Left ventricle myocardium inferior (tissue), 1 donor: ENCODE results near the gene RCOR3. TPM values are rescaled to one million over a fixed set of nuclear protein-coding genes. Genes with fewer than 3 reads are reported as not detected.
"Not testable (repeated sequence)": the region's sequence is repeated elsewhere in the genome, so short reads cannot be mapped to it uniquely, and the experiment has no call there.

Experiments used
- DNase-seq: peaks from one replicate; pipeline ENCODE4 v3.0.0-alpha.2; 2020
- H3K27ac ChIP-seq: fragments of 200-600 bp; replicated peaks from 2 replicates; pipeline ENCODE4 v1.8.0; 2021
- H3K27me3 ChIP-seq: fragments of 200-600 bp; 2 replicates; pipeline ENCODE4 v1.8.0; 2021; ENCODE audit warnings: low read depth
- H3K36me3 ChIP-seq: fragments of 200-600 bp; 2 replicates; pipeline ENCODE4 v1.8.0; 2021
- H3K4me1 ChIP-seq: fragments of 200-600 bp; 2 replicates; pipeline ENCODE4 v1.8.0; 2021
- H3K4me3 ChIP-seq: fragments of 200-600 bp; 2 replicates; pipeline ENCODE4 v1.8.0; 2021; ENCODE audit warnings: mild to moderate bottlenecking, moderate library complexity
- H3K9me3 ChIP-seq: fragments of 200-600 bp; replicated peaks from 2 replicates; pipeline ENCODE4 v1.8.0; 2021
- intact Hi-C: fragments of 100-400 bp; cut with micrococcal nuclease; formaldehyde crosslinking; loops from one replicate; pipeline ENCODE4 v1.11.0; 2022
- total RNA-seq: library from RNA; stranded (reverse); fragmentation: NEBNext Ultra II Directional; extraction: Animal tissue kit (Norgen Biotek cat#: 25700); gene quantifications from one replicate; pipeline ENCODE4 v1.2.1, GENCODE V29; 2021
- TF ChIP-seq, protein P1 (sequence below): fragments of 200-600 bp; IDR thresholded peaks from 2 replicates; pipeline ENCODE4 v1.8.0; 2021; ENCODE audit warnings: antibody characterized with exemption, mild to moderate bottlenecking, borderline replicate concordance
- donor health status: DM: no; HTN: yes; CAD: no; lungs with severe emphysema.

The RCOR3 gene
- total RNA-seq, 1 donor from 2014 or later = 48.3 TPM

DNA sequence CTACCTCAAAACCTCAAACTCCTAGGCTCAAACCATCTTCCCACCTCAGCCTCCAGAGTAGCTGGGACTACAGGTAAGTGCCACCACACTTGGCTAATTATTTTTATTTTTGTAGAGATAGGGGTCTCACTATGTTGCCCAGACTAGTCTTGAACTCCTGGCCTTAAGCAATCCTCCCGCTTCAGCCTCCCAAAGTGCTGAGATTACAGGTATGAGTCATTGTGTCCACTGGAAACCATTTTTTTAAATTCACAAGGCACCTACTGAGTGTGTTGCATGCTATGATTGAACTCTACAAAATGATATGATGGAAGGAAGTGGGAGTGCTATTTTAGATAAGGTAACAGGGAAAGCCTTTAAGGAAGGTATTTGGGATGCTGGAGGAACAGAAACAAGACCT lies 41.8 kb upstream of the RCOR3 start:
- H3K27me3 ChIP-seq = peaks cover 14% of the 10 kb centered on the region

DNA sequence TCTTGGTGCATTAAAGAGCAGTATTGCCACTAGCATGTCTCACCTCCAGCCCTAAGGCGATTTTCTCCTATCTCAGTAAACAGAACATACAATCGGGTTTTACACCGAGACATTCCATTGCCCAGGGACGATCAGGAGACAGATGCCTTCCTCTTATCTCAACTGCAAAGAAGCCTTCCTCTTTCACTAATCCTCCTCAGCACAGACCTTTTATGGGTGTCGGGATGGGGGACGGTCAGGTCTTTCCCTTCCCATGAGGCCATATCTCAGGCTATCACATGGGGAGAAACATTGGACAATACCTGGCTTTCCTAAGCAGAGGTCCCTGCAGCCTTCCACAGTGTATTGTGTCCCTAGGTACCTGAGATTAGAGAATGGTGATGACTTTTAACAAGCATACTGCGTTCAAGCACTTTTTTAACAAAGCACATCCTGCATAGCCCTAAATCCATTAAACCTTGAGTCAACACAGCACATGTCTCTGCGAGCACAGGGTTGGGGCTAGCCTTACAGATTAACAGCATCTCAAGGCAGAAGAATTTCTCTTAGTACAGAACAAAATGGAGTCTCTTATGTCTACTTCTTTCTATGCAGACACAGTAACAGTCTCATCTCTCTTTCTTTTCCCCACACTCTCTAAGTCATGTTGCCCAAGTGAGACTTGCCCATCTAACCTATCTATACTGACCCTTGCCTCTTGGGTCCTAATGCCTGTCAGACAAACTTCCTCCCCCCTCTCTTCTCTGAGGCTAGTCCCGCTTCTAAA lies 36.5 kb upstream of the RCOR3 start:
- H3K27me3 ChIP-seq = peaks cover 26% of the 10 kb centered on the region
- H3K36me3 ChIP-seq, H3K4me1 ChIP-seq, H3K9me3 ChIP-seq, H3K27ac ChIP-seq, DNase-seq, intact Hi-C loops, H3K4me3 ChIP-seq: not testable (repeated sequence)

More for the DNA sequence above, 41.8 kb upstream of the RCOR3 start:
- intact Hi-C loops = no loop called here
- Histone ChIP-seq H3K4me1 (no peaks in the 10 kb centered on the region), H3K36me3 (no peaks in the 10 kb centered on the region), H3K27ac (no peak overlapping the region), H3K9me3 (no peaks in the 10 kb centered on the region), H3K4me3 (no peak overlapping the region)
- DNase-seq = no peak
- TF ChIP-seq, protein P1, sequence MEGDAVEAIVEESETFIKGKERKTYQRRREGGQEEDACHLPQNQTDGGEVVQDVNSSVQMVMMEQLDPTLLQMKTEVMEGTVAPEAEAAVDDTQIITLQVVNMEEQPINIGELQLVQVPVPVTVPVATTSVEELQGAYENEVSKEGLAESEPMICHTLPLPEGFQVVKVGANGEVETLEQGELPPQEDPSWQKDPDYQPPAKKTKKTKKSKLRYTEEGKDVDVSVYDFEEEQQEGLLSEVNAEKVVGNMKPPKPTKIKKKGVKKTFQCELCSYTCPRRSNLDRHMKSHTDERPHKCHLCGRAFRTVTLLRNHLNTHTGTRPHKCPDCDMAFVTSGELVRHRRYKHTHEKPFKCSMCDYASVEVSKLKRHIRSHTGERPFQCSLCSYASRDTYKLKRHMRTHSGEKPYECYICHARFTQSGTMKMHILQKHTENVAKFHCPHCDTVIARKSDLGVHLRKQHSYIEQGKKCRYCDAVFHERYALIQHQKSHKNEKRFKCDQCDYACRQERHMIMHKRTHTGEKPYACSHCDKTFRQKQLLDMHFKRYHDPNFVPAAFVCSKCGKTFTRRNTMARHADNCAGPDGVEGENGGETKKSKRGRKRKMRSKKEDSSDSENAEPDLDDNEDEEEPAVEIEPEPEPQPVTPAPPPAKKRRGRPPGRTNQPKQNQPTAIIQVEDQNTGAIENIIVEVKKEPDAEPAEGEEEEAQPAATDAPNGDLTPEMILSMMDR = no peak

DNA sequence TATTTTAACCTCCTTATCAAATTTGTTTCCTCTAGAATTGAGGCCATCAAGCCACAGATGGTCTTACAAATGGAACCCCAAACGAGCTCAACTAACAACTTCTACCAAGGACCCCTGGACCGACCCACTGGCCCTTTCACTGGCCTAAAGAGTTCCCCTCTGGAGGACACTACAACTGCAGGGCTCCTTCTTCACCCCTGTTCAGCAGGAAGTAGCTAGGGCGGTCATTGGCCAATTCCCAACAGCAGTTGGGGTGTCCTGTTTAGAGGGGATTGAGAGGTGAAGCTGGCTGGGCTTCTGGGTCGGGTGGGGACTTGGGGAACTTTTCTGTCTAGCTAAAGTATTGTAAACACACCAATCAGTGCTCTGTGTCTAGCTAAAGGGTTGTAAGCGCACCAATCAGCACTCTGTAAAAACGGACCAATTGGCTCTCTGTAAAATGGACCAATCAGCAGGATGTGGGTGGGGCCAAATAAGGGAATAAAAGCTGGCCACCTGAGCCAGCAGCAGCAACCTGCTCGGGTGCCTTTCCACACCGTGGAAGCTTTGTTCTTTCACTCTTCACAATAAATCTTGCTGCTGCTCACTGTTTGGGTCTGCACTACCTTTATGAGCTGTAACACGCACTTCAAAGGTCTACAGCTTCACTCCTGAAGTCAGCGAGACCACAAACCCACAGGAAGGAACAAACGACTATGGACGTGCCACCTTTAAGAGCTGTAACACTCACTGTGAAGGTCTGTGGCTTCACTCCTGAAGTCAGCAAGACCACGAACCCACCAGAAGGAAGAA lies 30.4 kb upstream of the RCOR3 start:
- H3K27me3 ChIP-seq, H3K9me3 ChIP-seq, H3K4me1 ChIP-seq, H3K27ac ChIP-seq, DNase-seq, intact Hi-C loops, H3K4me3 ChIP-seq, H3K36me3 ChIP-seq: not testable (repeated sequence)

DNA sequence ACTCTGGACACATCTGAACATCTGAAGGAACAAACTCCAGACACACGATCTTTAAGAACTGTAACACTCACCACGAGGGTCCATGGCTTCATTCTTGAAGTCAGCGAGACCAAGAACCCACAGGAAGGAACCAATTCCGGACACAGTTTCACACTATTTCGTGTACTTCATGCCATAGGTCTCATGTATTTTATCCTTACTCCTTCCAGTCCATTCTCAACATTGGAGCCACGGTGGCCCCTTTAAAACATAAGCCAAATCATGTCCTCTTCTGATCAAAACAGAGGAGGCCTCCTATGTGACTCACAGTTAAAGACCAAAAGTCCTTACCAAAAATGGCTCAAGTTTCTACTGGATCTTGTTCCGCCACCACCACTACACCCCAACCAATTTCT lies 29.8 kb upstream of the RCOR3 start:
- DNase-seq = no peak
- TF ChIP-seq, protein P1 = no peak
- no peaks in the 10 kb centered on the region for H3K4me1 ChIP-seq
- H3K9me3 ChIP-seq = no peaks in the 10 kb centered on the region
- no peak overlapping the region for H3K4me3 ChIP-seq
- intact Hi-C loops = no loop called here
- H3K27ac ChIP-seq = no peak overlapping the region
- H3K27me3 ChIP-seq = no peaks in the 10 kb centered on the region
- H3K36me3 ChIP-seq = no peaks in the 10 kb centered on the region

DNA sequence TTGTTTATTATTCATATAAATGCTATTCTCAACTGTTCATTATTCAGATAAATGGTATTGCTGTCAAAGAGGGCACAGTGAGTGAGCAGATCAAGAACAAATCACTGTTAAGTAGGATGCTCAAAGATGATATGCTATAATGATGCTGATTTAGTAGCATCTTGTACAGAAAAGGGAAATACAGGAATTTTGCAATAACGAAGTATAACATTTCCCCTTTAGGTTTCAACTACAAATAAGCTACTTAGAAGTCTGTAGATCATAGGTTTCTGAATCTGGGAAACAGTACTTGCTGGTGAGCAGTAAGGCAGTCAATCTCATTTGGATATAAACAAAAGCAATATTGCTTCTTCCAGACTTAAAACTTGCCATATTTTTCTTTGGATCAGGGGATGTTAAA lies 27.3 kb upstream of the RCOR3 start:
- Histone ChIP-seq H3K4me3 (no peak overlapping the region), H3K9me3 (no peaks in the 10 kb centered on the region), H3K36me3 (no peaks in the 10 kb centered on the region), H3K27ac (no peak overlapping the region), H3K4me1 (no peaks in the 10 kb centered on the region), H3K27me3 (no peaks in the 10 kb centered on the region)
- intact Hi-C loops = no loop called here
- no peak for DNase-seq
- TF ChIP-seq, protein P1 = no peak

DNA sequence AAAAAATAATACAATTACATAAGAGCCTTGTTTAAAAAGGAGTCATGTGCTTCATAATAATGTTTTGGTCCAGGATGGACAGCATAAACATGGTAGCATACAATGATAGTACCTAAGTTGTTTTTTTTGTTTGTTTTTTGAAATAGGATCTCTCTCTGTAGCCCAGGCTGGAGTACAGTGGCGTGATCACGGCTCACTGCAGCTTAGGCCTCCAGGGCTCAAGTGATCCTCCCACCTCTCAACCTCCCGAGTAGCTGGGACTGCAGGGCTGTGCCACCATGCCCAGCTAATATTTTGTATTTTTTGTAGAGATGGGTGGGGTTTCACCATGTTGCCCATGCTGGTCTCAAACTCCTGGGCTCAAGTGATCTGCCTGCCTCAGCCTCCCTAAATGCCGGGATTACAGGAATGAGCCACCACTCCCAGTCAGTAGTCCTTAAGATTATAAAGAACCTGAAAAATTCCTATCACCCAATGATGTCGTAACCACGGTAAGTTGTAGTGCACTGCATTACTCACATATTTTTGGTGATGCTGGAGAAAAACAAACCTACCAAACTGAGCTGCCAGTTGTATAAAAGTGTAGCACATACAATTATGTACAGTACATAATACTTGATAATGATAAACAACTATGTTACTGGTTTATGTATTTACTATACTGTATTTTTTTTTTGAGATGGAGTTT lies 22.4 kb upstream of the RCOR3 start:
- Histone ChIP-seq H3K36me3 (no peaks in the 10 kb centered on the region), H3K27ac (no peak overlapping the region), H3K9me3 (no peaks in the 10 kb centered on the region), H3K27me3 (no peaks in the 10 kb centered on the region), H3K4me3 (no peak overlapping the region), H3K4me1 (no peaks in the 10 kb centered on the region)
- TF ChIP-seq, protein P1 = no peak
- no peak for DNase-seq
- intact Hi-C loops = no loop called here
